Activated effector memory CD4-positive, alpha-beta T cell treated with Interleukin-2 at 50 U/mL for 16 hours (primary cell): Measurements from ENCODE around the gene MORN4.
"Not testable (repeated sequence)": the region's sequence is repeated elsewhere in the genome, so short reads cannot be mapped to it uniquely, and the experiment has no call there.

ENCODE experiments used
- DNase-seq: peaks from one replicate; pipeline ENCODE4 v3.0.0-alpha.2; 2020

MORN4 gene

DNA sequence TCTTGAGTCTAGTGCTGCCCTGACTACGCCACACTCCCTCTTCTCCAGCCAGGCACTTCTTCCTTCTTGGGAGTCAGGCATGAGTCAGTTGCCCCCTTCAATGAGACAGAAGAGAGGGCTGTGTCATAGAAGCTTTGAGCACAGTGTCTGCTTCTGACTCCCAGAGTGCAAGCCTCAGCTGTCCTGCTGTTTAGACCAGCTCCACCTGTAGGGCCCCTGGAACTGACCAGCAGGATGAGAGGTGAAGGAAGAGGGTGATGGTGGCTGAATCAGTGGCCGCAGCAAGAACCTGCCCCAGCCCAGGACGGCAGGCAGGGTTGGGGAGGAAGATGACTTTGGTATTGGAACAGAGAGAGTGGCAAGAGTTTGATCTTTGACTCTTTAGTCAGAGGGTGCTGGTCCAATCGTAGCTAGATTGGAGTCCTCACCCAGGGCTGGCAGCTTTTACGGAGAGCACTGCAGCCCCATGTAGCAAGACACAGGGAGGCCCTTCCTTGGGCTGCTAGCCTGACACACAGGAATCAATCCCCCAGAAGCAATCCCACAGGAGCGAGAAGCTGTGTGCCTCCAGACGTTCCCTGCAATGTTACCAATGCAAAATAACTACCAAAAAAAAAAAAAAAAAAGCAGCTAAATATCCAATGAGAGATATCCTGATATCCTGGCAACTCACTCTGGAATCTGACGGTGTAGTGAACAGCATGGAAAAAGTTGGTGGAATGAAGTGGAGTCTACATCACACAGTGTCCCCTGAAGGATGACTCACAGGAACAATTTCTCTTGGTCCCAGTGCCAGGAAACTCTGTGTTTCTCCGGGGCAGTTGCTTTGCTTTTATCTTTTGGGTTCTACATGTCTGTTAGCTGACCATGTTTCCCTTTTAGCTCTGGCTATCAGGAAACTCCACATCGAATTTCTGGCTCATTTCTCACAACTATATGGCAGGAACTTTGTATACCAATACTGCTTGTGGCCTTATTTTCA lies 36.9 kb downstream of the MORN4 start:
- no peak for DNase-seq

DNA sequence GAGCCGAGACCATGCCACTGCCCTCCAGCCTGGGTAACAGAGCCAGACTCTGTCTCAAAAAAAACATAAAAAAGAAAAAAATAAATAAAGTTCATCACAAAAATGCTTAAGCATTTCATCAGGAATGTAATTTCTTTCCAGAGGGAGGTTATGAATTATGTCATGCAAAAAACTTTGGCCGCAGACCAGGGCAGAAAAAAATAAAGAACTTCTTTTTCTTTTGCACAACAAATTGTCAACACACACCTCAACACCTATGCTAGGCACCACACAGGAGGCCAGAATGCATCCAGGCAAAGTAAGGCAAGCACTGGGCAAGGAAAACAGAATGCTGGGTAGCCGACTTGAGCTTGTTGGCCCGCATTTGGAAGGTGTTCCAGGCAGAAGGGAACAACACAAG lies 39.9 kb downstream of the MORN4 start:
- DNase-seq = no peak

GRCh38 chr10:97590748-97591495 lies 42.4 kb downstream of the MORN4 start:
- no peak for DNase-seq

DNA sequence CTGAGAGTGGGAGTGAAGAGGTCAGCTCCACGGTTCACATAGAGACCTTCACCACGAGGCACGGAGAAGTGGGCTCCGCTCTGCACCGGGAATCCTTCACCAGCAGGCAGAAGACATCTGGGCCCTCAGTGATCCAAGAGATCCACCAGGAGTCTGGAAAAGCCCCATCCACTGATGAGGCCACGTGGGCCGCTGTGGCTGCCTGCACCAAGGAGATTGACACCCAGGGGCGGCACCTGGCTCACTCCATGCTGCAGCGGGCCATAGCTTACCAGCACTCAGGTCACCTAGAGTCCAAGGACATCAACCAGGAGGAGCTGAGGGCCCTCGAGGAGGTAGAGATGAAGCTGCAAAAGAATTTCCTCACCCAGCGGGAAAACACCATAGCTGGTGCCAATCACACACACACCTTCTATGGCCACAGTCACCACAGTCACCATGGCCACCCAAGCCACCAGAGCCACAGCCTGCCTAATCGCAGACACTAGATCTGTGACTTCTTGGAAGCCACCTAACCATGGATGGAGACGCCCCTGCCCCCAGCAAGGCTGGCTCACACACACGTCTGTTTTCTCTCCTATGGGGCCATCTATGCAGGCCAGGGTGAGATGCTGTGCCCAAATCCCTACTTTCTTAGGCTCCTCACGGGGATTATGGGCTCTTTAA lies 43.1 kb downstream of the MORN4 start:
- no peak for DNase-seq

GRCh38 chr10:97589479-97589878 lies 43.8 kb downstream of the MORN4 start, which contains the start of gene C10orf62:
Gene C10orf62, plus strand, starts transcription at chr10:97589721. Its CDS starts 177 bp downstream, at chr10:97589898.
- DNase-seq = no peak

- no peak for DNase-seq
Measured at GRCh38 chr10:97587183-97587582, 46.1 kb downstream of the MORN4 start.

DNA sequence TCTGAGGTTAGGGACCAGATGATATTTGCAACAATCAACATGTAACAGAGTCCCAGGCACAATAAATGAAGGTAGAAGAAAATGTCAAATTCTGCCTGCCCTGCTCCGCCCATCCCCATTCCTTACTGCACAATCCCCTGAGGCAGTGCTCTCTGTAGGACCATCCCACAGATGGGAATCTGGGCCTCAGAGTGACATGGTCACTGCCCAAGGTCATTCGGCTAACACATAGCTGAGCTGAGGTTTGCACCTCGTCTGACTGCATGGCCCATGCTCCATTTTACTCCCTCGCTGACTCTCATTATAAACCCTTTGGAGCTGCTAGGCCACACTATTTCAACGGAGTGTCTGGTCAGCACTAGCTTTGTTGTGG lies 47.9 kb downstream of the MORN4 start:
- DNase-seq = no peak

DNA sequence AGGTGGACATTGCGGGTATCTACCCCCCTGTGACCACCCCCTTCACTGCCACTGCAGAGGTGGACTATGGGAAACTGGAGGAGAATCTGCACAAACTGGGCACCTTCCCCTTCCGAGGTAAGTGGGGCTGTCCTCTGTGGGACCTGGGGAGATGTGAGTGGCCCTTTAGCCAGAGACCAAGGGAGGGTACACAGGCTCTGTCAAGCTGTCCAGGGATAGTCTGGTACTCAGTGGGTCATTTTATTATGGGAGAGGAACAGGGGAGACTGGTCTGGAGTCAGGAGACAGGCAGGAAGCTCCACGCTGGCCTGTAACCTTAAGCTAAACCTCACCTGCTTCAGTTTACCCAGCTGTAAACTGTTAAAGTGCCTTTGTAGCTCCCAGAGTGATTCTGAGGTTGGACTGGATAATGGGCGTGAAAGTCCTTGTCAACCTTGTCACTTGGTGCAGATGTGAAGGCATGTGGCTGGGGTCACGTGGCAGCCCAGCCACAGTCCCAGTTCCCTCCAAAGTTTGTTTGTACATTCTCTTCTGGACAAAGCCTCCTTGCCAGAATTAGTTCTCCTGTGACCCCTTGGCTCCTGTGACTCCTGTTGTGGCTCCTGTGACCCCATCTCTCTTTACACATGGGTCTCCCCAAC lies 48.4 kb downstream of the MORN4 start:
- no peak for DNase-seq

- no peak for DNase-seq
Measured at GRCh38 chr10:97584060-97584797, 49.1 kb downstream of the MORN4 start, which contains the start of gene HOGA1. Gene HOGA1, plus strand, starts transcription at chr10:97584389. Its CDS starts 315 bp downstream, at chr10:97584704.

GRCh38 chr10:97583476-97583875 lies 49.8 kb downstream of the MORN4 start:
- no peak for DNase-seq

GRCh38 chr10:97582169-97582568 lies 51.1 kb downstream of the MORN4 start:
- DNase-seq = no peak

- DNase-seq = no peak
Measured at GRCh38 chr10:97580421-97581367, 52.6 kb downstream of the MORN4 start.

- DNase-seq = no peak
Measured at GRCh38 chr10:97578171-97578844, 55.0 kb downstream of the MORN4 start.

DNA sequence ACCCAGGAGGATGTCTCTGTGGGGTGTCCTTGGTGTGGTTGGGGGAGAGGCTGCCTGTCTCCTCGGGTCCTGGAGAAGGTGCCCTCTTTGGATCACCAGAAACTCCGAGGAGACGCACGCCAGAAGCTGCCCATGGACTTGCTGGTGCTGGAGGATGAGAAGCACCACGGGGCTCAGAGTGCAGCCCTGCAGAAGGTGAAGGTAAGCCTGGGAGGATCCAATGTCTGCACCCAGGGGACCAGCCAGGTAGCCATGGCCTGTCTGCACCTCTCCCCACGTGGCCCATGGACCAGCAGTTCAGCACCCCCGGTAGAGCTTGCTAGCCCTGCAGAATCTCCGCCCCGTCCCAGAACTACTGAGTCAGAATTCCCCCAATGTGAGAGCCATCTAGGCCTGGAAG lies 55.6 kb downstream of the MORN4 start:
- no peak for DNase-seq

- not testable (repeated sequence) for DNase-seq
Measured at GRCh38 chr10:97576487-97576886, 56.8 kb downstream of the MORN4 start.

DNA sequence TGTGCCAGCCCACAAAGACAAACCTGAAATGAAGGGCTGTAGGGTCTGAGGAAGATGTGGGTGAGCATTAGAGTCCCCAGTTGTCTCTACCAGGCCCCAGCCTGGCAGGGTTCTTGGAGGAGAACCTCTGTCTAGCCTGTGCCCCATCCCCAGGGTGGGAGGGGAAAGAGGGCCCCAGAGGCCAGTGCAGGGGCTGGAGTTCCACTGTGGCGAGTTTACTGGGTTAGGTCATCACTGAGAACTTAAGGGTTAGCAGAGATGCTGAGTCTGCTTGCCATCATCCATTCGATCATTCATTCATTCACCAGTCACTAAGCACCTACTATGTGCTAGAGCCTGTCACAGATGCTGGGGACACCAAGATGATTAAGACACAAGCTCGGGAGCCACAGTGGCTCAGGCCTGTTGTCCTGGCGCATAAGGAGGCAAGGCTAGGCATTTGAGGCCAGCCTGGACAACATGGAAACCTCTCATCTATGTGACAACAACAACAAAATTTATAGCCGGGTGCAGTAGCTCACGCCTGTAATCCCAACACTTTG lies 58.1 kb downstream of the MORN4 start:
- no peak for DNase-seq

DNA sequence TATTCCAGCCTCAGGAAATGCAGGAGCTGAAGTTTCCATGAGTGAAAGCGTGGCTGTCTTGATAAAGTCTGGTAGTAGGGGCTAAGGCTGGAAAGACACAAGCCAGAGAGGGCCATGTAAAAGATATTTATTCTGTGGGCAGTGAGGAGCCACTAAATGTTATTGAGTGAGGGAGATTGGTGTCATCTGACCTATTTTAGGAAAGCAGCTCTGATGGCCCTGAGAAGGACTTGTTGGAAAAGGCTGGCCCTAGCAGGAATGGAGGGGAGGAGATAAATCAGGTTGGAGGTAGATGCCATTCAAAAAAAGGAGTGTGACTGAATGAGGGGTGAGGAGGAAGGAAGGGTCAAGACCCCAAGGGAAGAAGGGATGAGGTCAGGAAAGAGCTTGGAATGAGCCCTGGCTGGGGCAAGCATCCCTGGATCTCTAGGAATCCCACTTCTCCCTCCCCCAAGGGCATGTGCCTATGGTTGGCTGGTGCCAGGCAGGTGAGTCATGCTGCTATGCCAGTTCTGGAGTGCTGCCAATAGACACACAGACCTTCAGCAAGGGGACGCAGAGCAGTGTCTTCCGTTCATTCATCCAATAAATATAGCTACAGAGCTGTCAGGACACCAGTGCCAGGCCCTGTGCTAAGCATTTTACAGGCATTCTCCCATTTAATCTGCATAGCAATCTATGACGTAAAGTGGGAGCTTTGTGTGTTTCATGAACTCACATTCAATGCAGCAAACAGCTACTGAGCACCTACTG lies 58.8 kb downstream of the MORN4 start:
- DNase-seq = no peak

- DNase-seq = no peak
Measured at GRCh38 chr10:97573672-97574071, 59.6 kb downstream of the MORN4 start.

GRCh38 chr10:97573021-97573420 lies 60.3 kb downstream of the MORN4 start:
- no peak for DNase-seq
